HepG2 (cell line): ENCODE data around the gene HSPA1B. TPM values are rescaled to one million over a fixed set of nuclear protein-coding genes. Genes with fewer than 3 reads are reported as not detected.

Experiments used
- AKNA ChIP-seq: sonication (generic); formaldehyde crosslinking; IDR thresholded peaks from 2 replicates; pipeline ENCODE4 v1.4.0; 2020; ENCODE audit warnings: missing genetic modification reagents, borderline replicate concordance
- ARNTL ChIP-seq: sonication (generic); formaldehyde crosslinking; IDR thresholded peaks from 2 replicates; pipeline ENCODE4 v1.4.0; 2020; ENCODE audit warnings: mild to moderate bottlenecking, missing genetic modification reagents
- FOXA3 ChIP-seq: IDR thresholded peaks from 2 replicates; pipeline ENCODE4 v1.6.1; 2016; ENCODE audit warnings: missing genetic modification reagents, missing compliant biosample characterization
- GPBP1L1 ChIP-seq: sonication (generic); formaldehyde crosslinking; IDR thresholded peaks from 2 replicates; pipeline ENCODE4 v1.5.0; 2020; ENCODE audit warnings: mild to moderate bottlenecking, missing genetic modification reagents
- HNF1A ChIP-seq, 2 experiments: sonication (generic) in 1 of 2; formaldehyde crosslinking in 1 of 2; IDR thresholded peaks; 2 replicates each; pipeline versions ENCODE4 v1.4.0 to v1.6.1; 2016 to 2020; ENCODE audit warnings: borderline replicate concordance in 1 of 2, low read depth in 1 of 2, mild to moderate bottlenecking in 1 of 2, missing genetic modification reagents in 1 of 2
- IRF2 ChIP-seq: IDR thresholded peaks from 2 replicates; pipeline ENCODE4 v1.6.1; 2018; ENCODE audit warnings: missing genetic modification reagents, missing compliant biosample characterization
- JUNB ChIP-seq: sonication (generic); formaldehyde crosslinking; IDR thresholded peaks from 2 replicates; pipeline ENCODE4 v1.8.0; 2022; ENCODE audit warnings: missing genetic modification reagents, mild to moderate bottlenecking, borderline replicate concordance
- NBN ChIP-seq: fragments of 450-650 bp; conservative IDR thresholded peaks from 2 replicates; pipeline ENCODE4 v1.6.1; 2017
- NFATC3 ChIP-seq: sonication (generic); formaldehyde crosslinking; IDR thresholded peaks from 2 replicates; pipeline ENCODE4 v1.5.1; 2020; ENCODE audit warnings: mild to moderate bottlenecking, missing genetic modification reagents
- SIX4 ChIP-seq: sonication (generic); formaldehyde crosslinking; IDR thresholded peaks from 2 replicates; pipeline ENCODE4 v1.4.0; 2020; ENCODE audit warnings: missing genetic modification reagents
- ZNF101 ChIP-seq: sonication (generic); formaldehyde crosslinking; IDR thresholded peaks from 2 replicates; pipeline ENCODE4 v1.4.0; 2020; ENCODE audit warnings: mild to moderate bottlenecking, low read depth, missing genetic modification reagents, borderline replicate concordance
- ZNF296 ChIP-seq: sonication (generic); formaldehyde crosslinking; conservative IDR thresholded peaks from 2 replicates; pipeline ENCODE4 v1.5.0; 2020; ENCODE audit warnings: mild to moderate bottlenecking, missing genetic modification reagents
- ZNF432 ChIP-seq: sonication (generic); formaldehyde crosslinking; IDR thresholded peaks from 2 replicates; pipeline ENCODE4 v1.5.0; 2020; ENCODE audit warnings: missing genetic modification reagents, mild to moderate bottlenecking, borderline replicate concordance
- ZNF574 ChIP-seq: sonication (generic); formaldehyde crosslinking; IDR thresholded peaks from 2 replicates; pipeline ENCODE4 v1.4.0; 2020; ENCODE audit warnings: missing genetic modification reagents
- ZNF850 ChIP-seq: sonication (generic); formaldehyde crosslinking; conservative IDR thresholded peaks from 2 replicates; pipeline ENCODE4 v1.9.0; 2021; ENCODE audit warnings: mild to moderate bottlenecking, missing genetic modification reagents
- polyA plus RNA-seq, 8 experiments: library from polyadenylated mRNA; depleted of rRNA in 3 of 8; stranded (reverse) in 7 of 8; unstranded in 1 of 8; fragments of >200 nt; fragmentation: Illumina TruSeq in 4 of 8; extraction: Trizol in 4 of 8; gene quantifications; 2 replicates each; pipeline versions ENCODE4 v1.2.1 to v1.2.3, GENCODE V29; 2011 to 2016; ENCODE audit warnings: low read depth in 4 of 8, missing spikeins in 1 of 8, mixed read lengths in 1 of 8; ENCODE audit not compliant: insufficient read depth in 1 of 8
- total RNA-seq, 5 experiments: library from RNA; depleted of rRNA; stranded (reverse); fragments of >200 nt; fragmentation: Illumina TruSeq; extraction: Trizol; gene quantifications; 2 replicates each; pipeline ENCODE4 v1.2.3, GENCODE V29; 2016; ENCODE audit warnings: low read depth in 1 of 5

The HSPA1B gene
- total and polyA plus RNA-seq, 2 of the 13 experiments (the other 11 are each of a cell fraction or from before 2014, with no cell fraction given): 26.0 to 186 TPM

GRCh38 chr6:31795616-31796298 is 31.8 kb upstream of the HSPA1B start, which contains the start of gene VARS1 (continued):
- peak; percentile 81 for TF ChIP-seq ZNF574
- 0 out of 2 replicates have a peak, but pooled peaks have one; percentile 75 for TF ChIP-seq NFATC3
- no peak for TF ChIP-seq ZNF432 (CRISPR knock-in tag)
- no peak for TF ChIP-seq ZNF101 (CRISPR knock-in tag)
- peak; percentile 68 for TF ChIP-seq ARNTL (CRISPR knock-in tag)
- peak; percentile 78 for TF ChIP-seq IRF2 (CRISPR knock-in tag)
- TF ChIP-seq ZNF850 (CRISPR knock-in tag): no peak; the same call in 1 of the 2 replicates
- no peak for TF ChIP-seq NBN
- TF ChIP-seq ZNF296 (CRISPR knock-in tag): no peak
- TF ChIP-seq FOXA3 (CRISPR knock-in tag): no peak
- TF ChIP-seq SIX4: no peak
- no peak for TF ChIP-seq GPBP1L1
- TF ChIP-seq HNF1A (IDR thresholded peaks at IDR 0.05; ENCODE audit: low read depth): no peak
- peak; percentile 65 for TF ChIP-seq HNF1A (CRISPR knock-in tag; IDR thresholded peaks at IDR 0.05; ENCODE audit: borderline replicate concordance)
- no peak; the same call in 1 of the 2 replicates for TF ChIP-seq AKNA (CRISPR knock-in tag)
- TF ChIP-seq JUNB (CRISPR knock-in tag): no peak
